Tibial nerve (tissue), 4 donors: ENCODE measurements around the gene DMGDH.

Experiments
- CTCF ChIP-seq, 5 experiments: fragments of 200-600 bp in 3 of 5; fragments of 450-650 bp in 2 of 5; sonication (generic) in 3 of 5; IDR thresholded peaks; one replicate each; pipeline ENCODE4 v1.5.1; 2016 to 2019; ENCODE audit warnings: antibody characterized with exemption in 5 of 5, mild to moderate bottlenecking in 3 of 5, moderate library complexity in 2 of 5
- EP300 ChIP-seq, 2 donors: sonication (generic); formaldehyde crosslinking; IDR thresholded peaks; one replicate each; pipeline ENCODE4 v1.6.1; 2017; ENCODE audit warnings: antibody characterized with exemption in 2 of 2, mild to moderate bottlenecking in 1 of 2
- POLR2A ChIP-seq, 2 donors: fragments of 450-650 bp; IDR thresholded peaks; one replicate each; pipeline ENCODE4 v1.6.1; 2017; ENCODE audit warnings: antibody characterized with exemption in 2 of 2, mild to moderate bottlenecking in 2 of 2, moderate library complexity in 2 of 2

- no peak for TF ChIP-seq CTCF (IDR thresholded peaks at IDR 0.05)
- TF ChIP-seq EP300 (IDR thresholded peaks at IDR 0.05), result no peak
- no peak for TF ChIP-seq POLR2A (IDR thresholded peaks at IDR 0.05)
These were observed 54.8 kb downstream of the DMGDH start for GRCh38 chr5:79014631-79015030.
